Measurements from ENCODE around the gene MKX.
"Not testable (repeated sequence)": the region's sequence is repeated elsewhere in the genome, so short reads cannot be mapped to it uniquely, and the experiment has no call there.

GRCh38 chr10:27681795-27682194 is 63.8 kb downstream of the MKX start:
- not testable (repeated sequence) for TF ChIP-seq CTCF, POLR2A (IDR thresholded peaks at IDR 0.05)
